Activated T-cell treated with anti-CD3 and anti-CD28 coated beads, Interleukin-2, amount 50 U/mL, for 48 hours (primary cell): ENCODE measurements around the gene PHF21A.

Experiments
- DNase-seq, 2 experiments: peaks; one replicate each; pipeline ENCODE4 v3.0.0-alpha.2; 2020

PHF21A gene

DNA sequence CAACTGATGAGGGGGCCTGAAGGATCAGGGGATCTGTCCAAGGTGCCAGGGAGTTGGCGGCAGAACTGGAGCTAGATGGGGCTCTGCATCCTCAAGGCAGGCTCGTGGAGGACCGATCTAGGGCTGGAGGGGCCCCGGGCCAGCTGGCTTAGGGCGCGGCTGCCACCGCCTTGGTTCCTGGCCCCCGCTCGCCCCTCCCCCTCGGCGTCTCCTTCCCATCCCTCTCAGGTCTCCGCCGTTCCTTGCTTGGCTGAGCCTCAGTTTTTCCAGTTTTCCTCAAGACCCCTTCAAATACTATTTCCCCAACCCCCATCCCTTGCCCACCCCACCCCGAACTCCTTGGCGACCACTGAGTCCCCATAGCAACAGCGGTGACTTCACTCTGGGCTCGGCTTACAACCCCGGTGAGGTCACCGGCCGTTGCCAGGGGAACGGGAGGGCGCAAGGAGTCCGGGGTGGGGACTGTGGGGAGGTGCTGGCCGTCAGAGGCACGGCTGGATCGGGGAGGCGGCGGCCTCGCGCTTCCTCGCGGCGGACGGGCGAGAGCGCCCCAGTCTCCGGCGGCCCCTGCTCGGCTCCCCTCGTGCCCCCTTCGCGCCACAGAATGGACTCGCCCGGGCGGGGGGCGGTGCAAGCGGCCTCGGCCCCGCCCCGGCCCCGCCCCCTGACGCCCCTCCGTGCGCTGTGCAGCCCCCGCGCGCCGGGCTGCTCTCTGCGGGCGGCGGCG lies 221.6 kb downstream of the PHF21A start:
- peak; percentile 76 to 81 for DNase-seq

- no peak for DNase-seq
These were observed 222.2 kb downstream of the PHF21A start for GRCh38 chr11:45899086-45899447.

DNA sequence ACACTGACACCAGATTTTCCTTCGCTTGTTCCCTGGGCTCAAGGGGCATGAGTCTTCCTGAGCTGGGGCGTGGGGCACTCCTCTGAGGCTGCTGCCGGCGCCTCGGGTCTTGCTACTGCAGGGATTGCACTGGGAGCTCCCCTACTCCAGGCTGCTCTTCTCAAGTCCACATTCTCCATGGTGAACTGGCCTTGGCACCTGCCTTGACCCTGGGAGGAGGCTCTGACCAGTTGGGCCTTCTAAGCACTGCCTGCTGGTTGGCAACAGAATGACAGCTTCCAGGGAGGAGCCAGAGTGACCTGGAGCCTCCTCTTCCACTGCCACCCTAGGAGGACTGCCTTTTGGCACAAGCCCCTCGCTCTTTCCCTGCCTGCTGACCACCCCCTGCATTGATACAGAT lies 223.7 kb downstream of the PHF21A start:
- DNase-seq = no peak

- no peak for DNase-seq
These were observed 224.8 kb downstream of the PHF21A start for GRCh38 chr11:45896422-45896984.

- no peak for DNase-seq
These were observed 225.5 kb downstream of the PHF21A start for GRCh38 chr11:45895553-45896259.

- no peak for DNase-seq
These were observed 226.6 kb downstream of the PHF21A start for GRCh38 chr11:45894555-45895247.

- DNase-seq = no peak
These were observed 228.4 kb downstream of the PHF21A start for GRCh38 chr11:45892856-45893255.

GRCh38 chr11:45890886-45891550 lies 230.2 kb downstream of the PHF21A start:
- DNase-seq = no peak

DNA sequence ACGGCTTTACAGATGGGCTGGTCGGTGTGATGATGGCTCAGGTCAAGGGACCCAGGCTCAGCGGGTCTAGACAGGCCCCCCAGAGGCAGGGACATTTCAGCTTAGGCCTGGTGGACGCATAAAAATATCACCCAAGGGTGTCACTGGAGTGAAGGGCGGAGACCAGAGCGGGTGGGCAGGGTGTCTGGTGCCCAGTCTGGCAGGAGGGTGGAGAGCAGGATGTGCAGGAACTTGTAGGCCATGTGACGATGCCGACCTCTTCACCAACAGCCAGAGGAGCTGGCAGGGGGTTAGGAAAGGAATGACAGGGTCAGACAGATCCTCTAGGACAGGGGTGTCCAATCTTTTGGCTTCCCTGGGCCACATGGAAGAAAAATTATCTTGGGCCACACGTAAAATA lies 231.3 kb downstream of the PHF21A start:
- no peak for DNase-seq

DNA sequence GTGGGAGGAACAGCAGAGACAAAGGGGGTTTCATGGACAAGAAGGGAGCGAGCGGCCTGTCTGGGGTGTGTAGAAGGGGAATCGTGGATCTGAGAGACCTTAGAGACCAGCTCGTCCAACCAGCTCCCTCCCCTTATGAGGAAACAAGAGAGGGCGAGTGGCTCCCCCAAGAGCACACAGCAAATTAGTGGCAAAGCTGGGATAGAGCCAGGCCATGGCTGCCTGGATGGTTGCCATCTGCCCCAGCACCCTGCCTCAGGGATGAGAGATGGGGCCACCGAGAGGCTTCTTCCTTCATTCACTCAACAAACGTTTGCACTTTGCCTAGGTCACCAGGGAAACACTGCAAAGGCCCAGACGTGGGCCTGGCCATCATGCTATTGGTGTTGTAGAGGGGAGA lies 231.7 kb downstream of the PHF21A start:
- DNase-seq = no peak

- no peak for DNase-seq
These were observed 233.7 kb downstream of the PHF21A start for GRCh38 chr11:45887587-45887986.

DNA sequence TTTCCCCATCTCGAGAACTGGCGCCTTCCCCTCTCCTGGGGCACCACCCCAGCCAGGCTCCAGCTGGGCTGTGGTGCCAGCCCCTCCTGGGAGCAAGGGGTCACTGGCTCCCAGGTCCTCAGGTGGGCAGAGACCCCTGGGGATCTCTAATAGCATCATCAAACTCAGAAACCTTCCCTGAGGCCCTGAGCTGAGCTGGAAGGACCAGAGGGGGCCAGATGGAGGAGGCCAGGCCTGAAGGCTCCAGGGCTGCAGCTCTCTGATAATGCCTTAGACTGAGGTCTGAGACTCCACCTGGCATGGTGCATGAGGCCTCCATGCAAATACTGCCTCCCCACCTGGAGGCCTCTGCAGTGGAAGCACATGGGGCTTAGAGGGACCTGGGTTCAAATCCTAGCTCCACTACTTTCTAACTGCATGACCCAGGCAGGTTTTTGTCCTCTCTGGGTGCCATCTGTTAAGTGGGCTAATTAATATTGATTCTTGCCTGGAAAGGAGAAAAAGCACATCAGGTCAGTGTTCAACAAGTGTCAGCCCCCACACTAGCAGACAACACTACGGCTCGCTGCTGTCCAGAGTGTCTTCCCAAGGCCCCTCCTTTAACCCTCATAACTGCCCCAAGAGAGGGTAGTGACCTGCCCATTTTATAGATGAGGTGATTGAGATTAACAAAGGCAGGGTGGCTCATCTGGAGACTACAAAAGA lies 234.3 kb downstream of the PHF21A start:
- no peak for DNase-seq

DNA sequence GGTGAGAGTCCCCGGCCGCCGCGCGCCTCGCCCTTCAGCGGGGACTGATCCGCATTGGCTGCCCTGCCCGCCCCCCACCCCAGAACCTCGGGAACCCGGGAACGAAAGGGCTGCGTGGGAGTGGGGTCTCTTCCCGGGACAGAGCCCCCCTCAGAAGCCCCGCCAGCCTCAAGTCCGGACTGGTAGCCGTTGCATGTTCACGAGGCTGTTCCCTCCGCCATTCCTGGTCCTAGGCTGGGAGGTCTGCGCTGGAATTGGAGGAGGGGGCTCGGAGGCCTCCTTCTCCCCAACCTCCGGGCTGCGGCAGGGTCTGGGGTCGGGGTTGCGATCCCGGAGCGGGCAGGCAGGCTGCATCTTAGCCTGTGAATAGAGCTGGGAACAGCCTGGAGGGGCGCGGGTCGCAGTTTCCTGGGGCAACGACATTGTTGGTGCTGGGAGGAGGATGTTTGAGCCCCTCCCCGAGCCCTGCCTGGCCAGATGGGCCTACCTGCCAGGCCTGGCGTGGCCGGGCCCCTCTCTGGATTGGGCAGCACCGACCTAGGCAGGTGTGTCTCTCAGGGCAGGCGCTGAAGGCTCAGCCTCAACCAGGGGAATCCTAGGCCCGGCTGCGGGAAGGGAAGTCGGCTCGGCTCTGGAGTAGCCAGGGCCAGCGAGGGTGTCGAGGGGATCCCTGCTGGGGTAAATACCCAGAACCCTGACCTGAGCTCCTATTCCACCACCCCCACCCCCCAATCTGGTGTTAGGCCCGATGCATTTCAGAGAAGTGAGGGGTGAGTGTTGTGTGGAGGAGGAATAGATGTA lies 235.1 kb downstream of the PHF21A start:
- no peak for DNase-seq

DNA sequence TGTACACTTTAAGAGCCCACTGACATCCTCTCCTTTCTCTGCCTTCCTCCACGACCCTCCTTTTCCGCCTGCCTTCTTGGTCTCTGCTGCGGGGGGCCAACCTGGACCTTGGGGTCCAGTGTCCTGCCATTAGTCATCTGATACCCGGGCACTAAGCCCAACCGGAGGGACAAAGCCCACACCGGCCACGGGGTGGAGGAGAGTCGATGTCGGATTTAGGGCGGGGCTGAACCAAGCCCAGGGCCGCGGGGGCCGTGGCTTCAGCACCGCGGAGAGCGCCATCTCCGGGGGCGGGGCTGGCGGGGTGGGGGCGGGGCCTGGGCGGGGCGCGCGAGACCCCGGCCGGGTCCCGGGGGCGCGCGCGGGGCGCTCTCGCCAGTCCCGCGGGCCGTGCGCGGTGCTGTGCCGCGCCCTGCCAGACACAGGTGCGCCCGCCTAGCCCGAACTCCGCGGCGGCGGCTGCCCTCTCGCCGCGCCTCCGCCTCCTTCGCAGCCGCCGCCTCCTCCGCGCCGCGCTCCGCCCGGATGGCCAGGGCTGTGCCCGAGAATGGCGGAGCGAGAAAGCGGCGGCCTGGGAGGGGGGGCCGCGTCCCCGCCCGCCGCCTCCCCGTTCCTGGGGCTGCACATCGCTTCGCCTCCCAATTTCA lies 235.9 kb downstream of the PHF21A start, which contains the start of gene MAPK8IP1:
Gene MAPK8IP1 (plus strand): TSS at position 378 of the 647 bp plus-strand sequence. CDS start 170 bp downstream, at position 548.
- peak; percentile 67 to 74 for DNase-seq

GRCh38 chr11:45884596-45885185 lies 236.6 kb downstream of the PHF21A start:
- DNase-seq = no peak
